KMS-11 (cell line): ENCODE measurements around the gene ST13.
"Not testable (repeated sequence)": the region's sequence is repeated elsewhere in the genome, so short reads cannot be mapped to it uniquely, and the experiment has no call there.

Source experiments
- H2AFZ ChIP-seq: fragments of 200-600 bp; sonication (generic); 2 replicates; pipeline ENCODE4 v1.6.1; 2016; ENCODE audit warnings: antibody characterized with exemption, mixed run types, low read depth
- H3K27ac ChIP-seq: fragments of 200-600 bp; sonication (generic); 2 replicates; pipeline ENCODE4 v1.6.1; 2016; ENCODE audit warnings: mild to moderate bottlenecking, mixed run types
- H3K27me3 ChIP-seq: fragments of 200-600 bp; sonication (generic); 2 replicates; pipeline ENCODE4 v1.6.1; 2017; ENCODE audit warnings: mild to moderate bottlenecking, low read depth, mixed run types, moderate library complexity; ENCODE audit not compliant: insufficient read depth
- H3K36me3 ChIP-seq: fragments of 200-600 bp; sonication (generic); 2 replicates; pipeline ENCODE4 v1.6.1; 2017; ENCODE audit warnings: mild to moderate bottlenecking, mixed run types; ENCODE audit not compliant: insufficient read depth
- H3K4me1 ChIP-seq: fragments of 200-600 bp; sonication (generic); 2 replicates; pipeline ENCODE4 v1.6.1; 2016; ENCODE audit warnings: mild to moderate bottlenecking, low read depth, mixed run types; ENCODE audit not compliant: poor library complexity, severe bottlenecking
- H3K4me2 ChIP-seq: fragments of 200-600 bp; sonication (generic); 2 replicates; pipeline ENCODE4 v1.7.0; 2016; ENCODE audit warnings: mild to moderate bottlenecking, mixed run types
- H3K4me3 ChIP-seq: fragments of 200-600 bp; sonication (generic); IDR thresholded peaks from 2 replicates; pipeline ENCODE4 v1.6.1; 2017; ENCODE audit warnings: low read depth, low read length, mixed read lengths; ENCODE audit not compliant: insufficient read depth
- H3K79me2 ChIP-seq: fragments of 200-600 bp; sonication (generic); 2 replicates; pipeline ENCODE4 v1.6.1; 2016; ENCODE audit warnings: low read depth, mixed run types; ENCODE audit not compliant: insufficient read depth
- H3K9ac ChIP-seq: fragments of 200-600 bp; sonication (generic); 2 replicates; pipeline ENCODE4 v1.6.1; 2016; ENCODE audit warnings: mild to moderate bottlenecking, mixed run types
- H4K20me1 ChIP-seq: fragments of 200-600 bp; sonication (generic); 2 replicates; pipeline ENCODE4 v1.6.1; 2016; ENCODE audit warnings: mild to moderate bottlenecking, mixed run types; ENCODE audit not compliant: insufficient read depth
- TF ChIP-seq, protein P1 (sequence below): fragments of 200-600 bp; sonication (generic); conservative IDR thresholded peaks from 2 replicates; pipeline ENCODE4 v1.6.1; 2017; ENCODE audit warnings: low read depth, mild to moderate bottlenecking, antibody characterized with exemption, low read length, moderate library complexity, mixed read lengths

Gene ST13

DNA sequence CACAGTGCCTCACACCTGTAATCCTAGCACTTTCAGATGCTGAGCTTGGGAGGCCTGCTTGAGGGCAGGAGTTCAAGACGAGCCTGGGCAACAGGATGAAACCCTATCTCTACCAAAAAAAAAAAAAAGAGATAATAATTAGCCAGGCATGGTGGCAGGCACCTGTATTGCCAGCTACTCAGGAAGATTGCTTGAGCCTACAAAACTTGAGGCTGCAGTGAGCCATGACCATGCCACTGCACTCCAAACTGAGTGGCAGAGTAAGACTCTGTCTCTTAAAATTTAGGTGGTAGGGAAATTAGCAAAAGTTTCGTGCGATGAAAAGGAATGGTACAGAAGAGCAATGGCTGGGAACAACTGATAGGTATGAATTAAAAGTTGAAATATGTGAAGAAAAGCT is 18.0 kb downstream of the ST13 start:
- no peak overlapping the region for H3K4me3 ChIP-seq
- peak overlapping the region; percentile 19; the same call in 1 of the 2 replicates for H3K27ac ChIP-seq
- no peak overlapping the region for H2AFZ ChIP-seq
- peaks cover 9% of the 10 kb centered on the region; the same call in 1 of the 2 replicates for H3K36me3 ChIP-seq
- no peak overlapping the region for H3K9ac ChIP-seq
- no peak overlapping the region; the same call in 1 of the 2 replicates for H3K4me2 ChIP-seq
- H3K4me1 ChIP-seq: peaks cover 21% of the 10 kb centered on the region
- no peaks in the 10 kb centered on the region for H3K27me3 ChIP-seq
- H4K20me1 ChIP-seq: no peaks in the 10 kb centered on the region
- peaks cover 26% of the 10 kb centered on the region; the same call in 1 of the 2 replicates for H3K79me2 ChIP-seq
- TF ChIP-seq, protein P1, sequence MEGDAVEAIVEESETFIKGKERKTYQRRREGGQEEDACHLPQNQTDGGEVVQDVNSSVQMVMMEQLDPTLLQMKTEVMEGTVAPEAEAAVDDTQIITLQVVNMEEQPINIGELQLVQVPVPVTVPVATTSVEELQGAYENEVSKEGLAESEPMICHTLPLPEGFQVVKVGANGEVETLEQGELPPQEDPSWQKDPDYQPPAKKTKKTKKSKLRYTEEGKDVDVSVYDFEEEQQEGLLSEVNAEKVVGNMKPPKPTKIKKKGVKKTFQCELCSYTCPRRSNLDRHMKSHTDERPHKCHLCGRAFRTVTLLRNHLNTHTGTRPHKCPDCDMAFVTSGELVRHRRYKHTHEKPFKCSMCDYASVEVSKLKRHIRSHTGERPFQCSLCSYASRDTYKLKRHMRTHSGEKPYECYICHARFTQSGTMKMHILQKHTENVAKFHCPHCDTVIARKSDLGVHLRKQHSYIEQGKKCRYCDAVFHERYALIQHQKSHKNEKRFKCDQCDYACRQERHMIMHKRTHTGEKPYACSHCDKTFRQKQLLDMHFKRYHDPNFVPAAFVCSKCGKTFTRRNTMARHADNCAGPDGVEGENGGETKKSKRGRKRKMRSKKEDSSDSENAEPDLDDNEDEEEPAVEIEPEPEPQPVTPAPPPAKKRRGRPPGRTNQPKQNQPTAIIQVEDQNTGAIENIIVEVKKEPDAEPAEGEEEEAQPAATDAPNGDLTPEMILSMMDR: no peak

DNA sequence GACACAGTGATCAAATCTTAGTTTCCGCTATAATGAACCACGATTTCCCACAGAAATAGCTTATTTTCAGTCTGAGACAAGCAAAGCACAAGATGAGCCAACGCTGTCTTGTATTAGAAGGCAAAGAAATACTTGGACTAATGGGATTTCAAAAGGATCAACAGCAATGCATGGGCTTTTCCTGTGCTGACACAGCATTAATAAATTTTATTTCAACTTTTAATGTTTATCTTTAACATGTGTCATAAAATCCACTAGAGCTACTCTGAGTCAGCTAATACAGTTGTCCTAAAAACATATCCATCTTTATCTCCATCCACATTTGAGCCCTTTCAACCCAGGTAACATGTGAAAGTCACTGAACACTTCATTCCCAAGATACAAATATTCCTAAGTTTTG is 21.8 kb downstream of the ST13 start:
- H3K4me2 ChIP-seq: no peak overlapping the region
- no peak overlapping the region for H3K4me3 ChIP-seq
- TF ChIP-seq, protein P1: no peak
- no peak overlapping the region for H3K9ac ChIP-seq
- H4K20me1 ChIP-seq: no peaks in the 10 kb centered on the region
- H3K4me1 ChIP-seq: peaks cover 21% of the 10 kb centered on the region
- H3K79me2 ChIP-seq: peaks cover 15% of the 10 kb centered on the region; the same call in 1 of the 2 replicates
- H3K36me3 ChIP-seq: peaks cover 19% of the 10 kb centered on the region; the same call in 1 of the 2 replicates
- no peak overlapping the region for H3K27ac ChIP-seq
- no peaks in the 10 kb centered on the region for H3K27me3 ChIP-seq
- H2AFZ ChIP-seq: no peak overlapping the region

GRCh38 chr22:40829131-40829530 is 27.3 kb downstream of the ST13 start:
- H3K4me2 ChIP-seq: no peak overlapping the region
- H3K4me3 ChIP-seq: no peak overlapping the region
- H2AFZ ChIP-seq: no peak overlapping the region
- TF ChIP-seq, protein P1: no peak
- no peaks in the 10 kb centered on the region for H3K4me1 ChIP-seq
- no peaks in the 10 kb centered on the region for H3K79me2 ChIP-seq
- H3K36me3 ChIP-seq: peaks cover 14% of the 10 kb centered on the region; the same call in 1 of the 2 replicates
- H3K27ac ChIP-seq: no peak overlapping the region
- no peaks in the 10 kb centered on the region for H4K20me1 ChIP-seq
- no peak overlapping the region for H3K9ac ChIP-seq
- H3K27me3 ChIP-seq: no peaks in the 10 kb centered on the region

DNA sequence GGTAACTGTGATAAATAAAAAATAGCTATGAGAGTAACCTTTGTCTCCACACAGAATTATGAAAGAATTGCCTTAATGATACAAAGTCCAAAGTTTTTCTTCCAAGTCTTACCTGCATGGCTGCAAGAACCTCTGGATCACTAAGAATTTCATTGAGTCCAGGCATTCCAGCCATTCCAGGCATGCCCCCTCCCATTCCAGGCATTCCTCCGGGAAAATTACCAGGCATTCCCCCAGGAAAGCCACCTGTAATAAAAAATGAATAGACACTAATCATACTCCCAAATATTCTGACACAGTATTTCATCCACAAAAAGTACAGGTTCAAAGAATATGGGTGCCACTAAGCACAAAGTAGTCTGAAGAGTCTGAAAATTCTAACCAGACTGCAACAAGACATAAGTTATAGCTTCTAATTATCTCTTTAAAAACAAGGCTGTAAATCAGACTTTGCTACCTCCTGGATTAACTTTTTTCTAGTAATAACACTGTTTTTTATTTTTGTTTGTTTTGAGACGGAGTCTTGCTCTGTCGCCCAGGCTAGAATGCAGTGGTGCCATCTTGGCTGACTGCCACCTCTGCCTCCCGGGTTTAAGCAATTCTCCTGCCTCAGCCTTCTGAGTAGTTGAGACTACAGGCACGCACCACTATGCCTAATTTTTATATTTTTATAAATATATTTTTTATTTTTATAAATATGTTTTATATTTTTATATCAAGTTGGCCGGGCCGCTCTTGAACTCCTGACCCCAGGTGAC is 29.3 kb downstream of the ST13 start:
- Histone ChIP-seq H3K4me3 (no peak overlapping the region), H4K20me1 (no peaks in the 10 kb centered on the region), H3K9ac (no peak overlapping the region), H2AFZ (no peak overlapping the region), H3K27ac (no peak overlapping the region), H3K79me2 (no peaks in the 10 kb centered on the region), H3K4me2 (no peak overlapping the region), H3K36me3 (peaks cover 14% of the 10 kb centered on the region; the same call in 1 of the 2 replicates), H3K27me3 (no peaks in the 10 kb centered on the region), H3K4me1 (no peaks in the 10 kb centered on the region)
- TF ChIP-seq, protein P1: no peak

DNA sequence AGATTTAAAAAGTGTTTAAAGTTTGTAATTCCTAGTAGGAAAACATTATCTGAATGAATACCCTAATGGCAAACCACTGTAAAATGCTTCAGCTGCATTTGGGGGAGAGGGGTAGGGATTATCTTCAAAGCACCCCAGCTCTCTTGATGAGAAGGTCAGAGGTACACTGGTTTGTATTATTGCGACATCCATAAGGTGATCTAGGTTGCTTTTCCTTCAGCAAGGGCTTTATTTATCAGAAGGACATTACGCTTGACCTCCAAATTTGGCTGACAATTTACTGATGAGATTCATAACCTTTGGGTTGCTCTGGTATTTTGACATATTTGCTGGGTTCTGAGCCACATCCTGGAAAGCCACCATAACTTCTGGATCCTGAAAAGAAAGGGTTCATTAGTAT is 30.1 kb downstream of the ST13 start:
- H4K20me1 ChIP-seq, H3K27ac ChIP-seq, H3K27me3 ChIP-seq, H2AFZ ChIP-seq, H3K79me2 ChIP-seq, H3K4me3 ChIP-seq, H3K9ac ChIP-seq, H3K4me2 ChIP-seq, H3K4me1 ChIP-seq: not testable (repeated sequence)
- H3K36me3 ChIP-seq: peaks cover 11% of the 10 kb centered on the region; the same call in 1 of the 2 replicates
